OCI-LY1 (cell line): ENCODE results near the gene E2F1.

Experiments
- H2AFZ ChIP-seq: fragments of 200-600 bp; sonication (generic), shearing (Covaris generic); 2 replicates; pipeline ENCODE4 v1.6.0; 2014; ENCODE audit warnings: antibody characterized with exemption, mild to moderate bottlenecking, low read length
- H3F3A ChIP-seq: fragments of 200-600 bp; sonication (generic), shearing (Covaris generic); 2 replicates; pipeline ENCODE4 v1.6.0; 2014; ENCODE audit warnings: mild to moderate bottlenecking, antibody characterized with exemption, low read length, moderate library complexity; ENCODE audit not compliant: insufficient read depth
- H3K27ac ChIP-seq: fragments of 200-600 bp; sonication (generic); 2 replicates; pipeline ENCODE4 v1.5.1; 2014; ENCODE audit warnings: low read length, mixed run types, mild to moderate bottlenecking, low read depth; ENCODE audit not compliant: poor library complexity, severe bottlenecking
- H3K27me3 ChIP-seq: fragments of 200-600 bp; sonication (generic); 2 replicates; pipeline ENCODE4 v1.6.0; 2014; ENCODE audit warnings: antibody characterized with exemption, mild to moderate bottlenecking, low read length, moderate library complexity; ENCODE audit not compliant: insufficient read depth
- H3K36me3 ChIP-seq: fragments of 200-600 bp; sonication (generic); 2 replicates; pipeline ENCODE4 v1.6.1; 2014; ENCODE audit warnings: mild to moderate bottlenecking, antibody characterized with exemption, low read length, moderate library complexity, mixed read lengths; ENCODE audit not compliant: insufficient read depth
- H3K4me1 ChIP-seq: fragments of 200-600 bp; sonication (generic); 2 replicates; pipeline ENCODE4 v1.5.1; 2014; ENCODE audit warnings: mild to moderate bottlenecking, low read length, moderate library complexity; ENCODE audit not compliant: insufficient read depth, severe bottlenecking
- H3K4me2 ChIP-seq: fragments of 200-600 bp; sonication (generic), shearing (Covaris generic); 2 replicates; pipeline ENCODE4 v1.6.1; 2014; ENCODE audit warnings: low read length
- H3K4me3 ChIP-seq: fragments of 200-600 bp; sonication (generic); 2 replicates; pipeline ENCODE4 v1.5.1; 2014; ENCODE audit warnings: low read length, low read depth, mild to moderate bottlenecking, mixed read lengths; ENCODE audit not compliant: poor library complexity, severe bottlenecking
- H3K79me2 ChIP-seq: fragments of 200-600 bp; shearing (Covaris generic); 2 replicates; pipeline ENCODE4 v1.6.1; 2016; ENCODE audit warnings: mixed run types, low read length, mixed read lengths; ENCODE audit not compliant: insufficient read depth
- H3K9ac ChIP-seq: fragments of 200-600 bp; sonication (generic), shearing (Covaris generic); 2 replicates; pipeline ENCODE4 v1.6.1; 2014; ENCODE audit warnings: mild to moderate bottlenecking, low read length, mixed read lengths
- H3K9me2 ChIP-seq: fragments of 200-600 bp; sonication (generic), shearing (Covaris generic); 2 replicates; pipeline ENCODE4 v1.6.1; 2014; ENCODE audit warnings: low read depth, mild to moderate bottlenecking, low read length, mixed read lengths
- H3K9me3 ChIP-seq: fragments of 200-600 bp; shearing (Covaris generic); 2 replicates; pipeline ENCODE4 v1.6.1; 2014; ENCODE audit warnings: low read length, mixed read lengths
- H4K20me1 ChIP-seq: fragments of 200-600 bp; sonication (generic), shearing (Covaris generic); 2 replicates; pipeline ENCODE4 v1.6.0; 2016; ENCODE audit warnings: mild to moderate bottlenecking, low read length; ENCODE audit not compliant: insufficient read depth
- EZH2 ChIP-seq: fragments of 200-600 bp; sonication (generic), shearing (Covaris generic); IDR thresholded peaks from 2 replicates; pipeline ENCODE4 v1.8.0; 2017; ENCODE audit warnings: borderline replicate concordance, mixed run types, mild to moderate bottlenecking, antibody characterized with exemption, low read length, moderate library complexity, mixed read lengths
- TF ChIP-seq, protein P1 (sequence below): fragments of 200-600 bp; sonication (generic), shearing (Covaris generic); IDR thresholded peaks from 2 replicates; pipeline ENCODE4 v1.5.1; 2017; ENCODE audit warnings: mild to moderate bottlenecking, antibody characterized with exemption, low read length, moderate library complexity, mixed read lengths

The E2F1 gene

DNA sequence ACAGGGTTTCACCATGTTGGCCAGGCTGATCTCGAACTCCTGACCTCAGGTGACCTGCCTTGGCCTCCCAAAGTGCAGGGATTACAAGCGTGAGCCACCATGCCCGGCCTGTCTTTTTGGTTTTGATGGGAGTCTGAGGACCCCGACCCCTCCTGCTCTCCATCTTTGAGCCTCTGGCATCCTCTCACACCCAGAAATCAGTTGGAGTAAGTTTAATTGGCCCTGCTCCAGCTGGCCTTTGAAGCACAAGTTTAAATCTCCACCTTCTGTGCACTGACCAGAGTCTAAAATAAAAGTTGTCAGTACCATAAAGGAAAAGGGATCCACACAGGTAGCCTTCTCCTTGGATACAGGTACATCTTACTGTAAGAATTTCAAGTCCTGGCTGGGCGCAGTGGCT is 40.0 kb downstream of the E2F1 start:
- H3K79me2 ChIP-seq = no peaks in the 10 kb centered on the region
- H3K4me3 ChIP-seq = no peak overlapping the region
- no peak for TF ChIP-seq EZH2
- TF ChIP-seq, protein P1, sequence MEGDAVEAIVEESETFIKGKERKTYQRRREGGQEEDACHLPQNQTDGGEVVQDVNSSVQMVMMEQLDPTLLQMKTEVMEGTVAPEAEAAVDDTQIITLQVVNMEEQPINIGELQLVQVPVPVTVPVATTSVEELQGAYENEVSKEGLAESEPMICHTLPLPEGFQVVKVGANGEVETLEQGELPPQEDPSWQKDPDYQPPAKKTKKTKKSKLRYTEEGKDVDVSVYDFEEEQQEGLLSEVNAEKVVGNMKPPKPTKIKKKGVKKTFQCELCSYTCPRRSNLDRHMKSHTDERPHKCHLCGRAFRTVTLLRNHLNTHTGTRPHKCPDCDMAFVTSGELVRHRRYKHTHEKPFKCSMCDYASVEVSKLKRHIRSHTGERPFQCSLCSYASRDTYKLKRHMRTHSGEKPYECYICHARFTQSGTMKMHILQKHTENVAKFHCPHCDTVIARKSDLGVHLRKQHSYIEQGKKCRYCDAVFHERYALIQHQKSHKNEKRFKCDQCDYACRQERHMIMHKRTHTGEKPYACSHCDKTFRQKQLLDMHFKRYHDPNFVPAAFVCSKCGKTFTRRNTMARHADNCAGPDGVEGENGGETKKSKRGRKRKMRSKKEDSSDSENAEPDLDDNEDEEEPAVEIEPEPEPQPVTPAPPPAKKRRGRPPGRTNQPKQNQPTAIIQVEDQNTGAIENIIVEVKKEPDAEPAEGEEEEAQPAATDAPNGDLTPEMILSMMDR = no peak
- H3K36me3 ChIP-seq = peaks cover 31% of the 10 kb centered on the region
- no peak overlapping the region for H2AFZ ChIP-seq
- H3F3A ChIP-seq = no peaks in the 10 kb centered on the region
- H4K20me1 ChIP-seq = no peaks in the 10 kb centered on the region
- no peaks in the 10 kb centered on the region for H3K9me2 ChIP-seq
- H3K4me2 ChIP-seq = no peak overlapping the region
- no peaks in the 10 kb centered on the region for H3K27me3 ChIP-seq
- no peaks in the 10 kb centered on the region for H3K9me3 ChIP-seq
- H3K9ac ChIP-seq = no peak overlapping the region
- H3K27ac ChIP-seq = no peak overlapping the region
- H3K4me1 ChIP-seq = peaks cover 6% of the 10 kb centered on the region

DNA sequence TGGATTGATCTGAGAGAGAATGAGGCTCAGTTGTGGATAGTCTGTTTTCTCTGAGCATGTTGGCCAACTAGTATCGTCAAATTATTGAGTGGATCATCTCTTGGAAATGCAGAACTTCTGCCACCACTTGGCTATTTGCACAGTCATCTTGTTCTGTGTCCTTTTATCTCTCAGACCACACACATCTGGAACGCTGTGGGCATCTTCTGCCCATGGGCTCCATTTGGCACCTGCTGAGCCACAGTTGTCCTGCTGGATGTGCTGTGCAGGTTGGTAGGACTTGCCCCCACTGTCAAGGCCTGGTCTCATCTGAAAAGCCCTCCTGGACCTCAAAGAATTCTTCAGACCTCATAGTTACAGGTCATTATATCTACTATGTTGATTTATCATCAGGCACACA is 40.8 kb downstream of the E2F1 start:
- H3K4me3 ChIP-seq = no peak overlapping the region
- no peak overlapping the region for H3K4me2 ChIP-seq
- H4K20me1 ChIP-seq = no peaks in the 10 kb centered on the region
- H3K36me3 ChIP-seq = peaks cover 33% of the 10 kb centered on the region
- H3K9me2 ChIP-seq = no peaks in the 10 kb centered on the region
- TF ChIP-seq, protein P1 = no peak
- TF ChIP-seq EZH2 = no peak
- H3K27ac ChIP-seq = no peak overlapping the region
- no peak overlapping the region for H2AFZ ChIP-seq
- H3K9ac ChIP-seq = no peak overlapping the region
- no peaks in the 10 kb centered on the region for H3K79me2 ChIP-seq
- no peaks in the 10 kb centered on the region for H3K27me3 ChIP-seq
- no peaks in the 10 kb centered on the region for H3F3A ChIP-seq
- H3K4me1 ChIP-seq = peaks cover 6% of the 10 kb centered on the region
- H3K9me3 ChIP-seq = no peaks in the 10 kb centered on the region

DNA sequence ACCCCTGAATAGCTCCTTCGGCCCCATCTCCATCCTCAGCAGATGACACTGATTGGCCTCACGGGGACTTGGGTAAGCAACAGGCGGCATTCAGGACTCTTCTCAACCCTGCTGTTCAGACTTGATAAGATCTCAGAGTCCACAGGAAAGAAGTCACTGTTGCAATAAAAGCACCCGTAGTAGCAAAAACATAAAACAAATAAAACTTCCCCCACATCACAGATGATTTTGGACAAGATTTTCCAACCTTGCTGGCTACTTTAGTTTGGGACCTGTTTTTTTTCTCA is 41.2 kb downstream of the E2F1 start:
- H3K27ac ChIP-seq = no peak overlapping the region
- H3K4me3 ChIP-seq = no peak overlapping the region
- H3K9me3 ChIP-seq = no peaks in the 10 kb centered on the region
- H2AFZ ChIP-seq = no peak overlapping the region
- TF ChIP-seq EZH2 = no peak
- TF ChIP-seq, protein P1 = no peak
- no peaks in the 10 kb centered on the region for H3K9me2 ChIP-seq
- peaks cover 6% of the 10 kb centered on the region for H3K4me1 ChIP-seq
- no peaks in the 10 kb centered on the region for H3K79me2 ChIP-seq
- H3K4me2 ChIP-seq = no peak overlapping the region
- H4K20me1 ChIP-seq = no peaks in the 10 kb centered on the region
- no peaks in the 10 kb centered on the region for H3F3A ChIP-seq
- no peak overlapping the region for H3K9ac ChIP-seq
- H3K36me3 ChIP-seq = peaks cover 35% of the 10 kb centered on the region
- H3K27me3 ChIP-seq = no peaks in the 10 kb centered on the region
